ENCODE data around the gene CYP11A1.

CYP11A1 gene

GRCh38 chr15:74395319-74396145, 28.1 kb upstream of the CYP11A1 start:
- Mint-ChIP-seq H3K27ac (peak overlapping the region; percentile 4), H3K4me3 (peak overlapping the region; percentile 6), H3K4me1 (peaks cover 62% of the 10 kb centered on the region), H3K9me3 (no peaks in the 10 kb centered on the region), H3K27me3 (ENCODE audit: low read depth, poor library complexity) (peaks cover 9% of the 10 kb centered on the region), H3K36me3 (ENCODE audit: low read depth) (no peaks in the 10 kb centered on the region)
- no peak for TF ChIP-seq CTCF (IDR thresholded peaks at IDR 0.05)
- no peak for DNase-seq

GRCh38 chr15:74394090-74394846, 26.8 kb upstream of the CYP11A1 start:
- peak overlapping the region; percentile 52 for H3K27ac Mint-ChIP-seq

GRCh38 chr15:74393423-74393822, 26.0 kb upstream of the CYP11A1 start:
- DNase-seq: no peak
- Mint-ChIP-seq H3K27me3 (ENCODE audit: low read depth, poor library complexity) (peaks cover 9% of the 10 kb centered on the region), H3K9me3 (no peaks in the 10 kb centered on the region), H3K4me1 (peaks cover 76% of the 10 kb centered on the region), H3K27ac (peak overlapping the region; percentile 49), H3K36me3 (ENCODE audit: low read depth) (no peaks in the 10 kb centered on the region), H3K4me3 (no peak overlapping the region)
- TF ChIP-seq CTCF (IDR thresholded peaks at IDR 0.05): no peak

More at GRCh38 chr15:74394090-74394846, 26.8 kb upstream of the CYP11A1 start:
- peaks cover 9% of the 10 kb centered on the region for H3K27me3 Mint-ChIP-seq (ENCODE audit: low read depth, poor library complexity)
- no peaks in the 10 kb centered on the region for H3K9me3 Mint-ChIP-seq
- H3K36me3 Mint-ChIP-seq (ENCODE audit: low read depth): no peaks in the 10 kb centered on the region
- H3K4me1 Mint-ChIP-seq: peaks cover 71% of the 10 kb centered on the region
- no peak for TF ChIP-seq CTCF (IDR thresholded peaks at IDR 0.05)
- no peak for DNase-seq
- H3K4me3 Mint-ChIP-seq: no peak overlapping the region

- Mint-ChIP-seq H3K4me1 (peaks cover 76% of the 10 kb centered on the region), H3K36me3 (ENCODE audit: low read depth) (no peaks in the 10 kb centered on the region), H3K4me3 (no peak overlapping the region), H3K27me3 (ENCODE audit: low read depth, poor library complexity) (peaks cover 9% of the 10 kb centered on the region), H3K9me3 (no peaks in the 10 kb centered on the region), H3K27ac (no peak overlapping the region)
- TF ChIP-seq CTCF (IDR thresholded peaks at IDR 0.05): no peak
- no peak for DNase-seq
These were observed 25.5 kb upstream of the CYP11A1 start for GRCh38 chr15:74392902-74393301.

GRCh38 chr15:74392451-74392830, 25.0 kb upstream of the CYP11A1 start:
- no peaks in the 10 kb centered on the region for H3K36me3 Mint-ChIP-seq (ENCODE audit: low read depth)
- peaks cover 9% of the 10 kb centered on the region for H3K27me3 Mint-ChIP-seq (ENCODE audit: low read depth, poor library complexity)
- no peak for TF ChIP-seq CTCF (IDR thresholded peaks at IDR 0.05)
- H3K9me3 Mint-ChIP-seq: no peaks in the 10 kb centered on the region
- DNase-seq: no peak
- H3K4me3 Mint-ChIP-seq: no peak overlapping the region
- H3K4me1 Mint-ChIP-seq: peaks cover 76% of the 10 kb centered on the region
- H3K27ac Mint-ChIP-seq: no peak overlapping the region
